ENCODE results near the gene POP4. TPM values are rescaled to one million over a fixed set of nuclear protein-coding genes. Genes with fewer than 3 reads are reported as not detected.

Gene POP4
- total and polyA plus RNA-seq, 2 donors (not counting 3 experiments of a cell fraction or from before 2014, with no cell fraction given), result 56.2 to 64.4 TPM

GRCh38 chr19:29569038-29569911 lies 36.8 kb upstream of the POP4 start:
- Histone ChIP-seq H3K36me3 (ENCODE audit: control insufficient read depth in 2 of 2, extremely low read depth in 1 of 2, insufficient read depth in 2 of 2, low read length in 2 of 2) (no peaks in the 10 kb centered on the region), H3K4me3 (replicated peaks in 1 of 3; ENCODE audit: insufficient read depth in 1 of 3, low read depth in 1 of 3, low read length in 3 of 3) (no peak overlapping the region), H3K4me1 (ENCODE audit: control insufficient read depth, extremely low read depth, insufficient read depth, low read length) (no peaks in the 10 kb centered on the region), H3K9me1 (replicated peaks; ENCODE audit: control insufficient read depth, extremely low read depth, insufficient read depth, low read length) (no peaks in the 10 kb centered on the region), H3K9me3 (replicated peaks; ENCODE audit: control insufficient read depth, insufficient read depth, low read length) (no peaks in the 10 kb centered on the region), H4K20me1 (replicated peaks; ENCODE audit: control insufficient read depth, extremely low read depth, insufficient read depth, low read length) (no peaks in the 10 kb centered on the region), H3K9ac (replicated peaks; ENCODE audit: extremely low read depth, insufficient read depth, low read length) (no peak overlapping the region), H3K27me3 (ENCODE audit: control insufficient read depth in 2 of 2, insufficient read depth in 2 of 2, low read length in 2 of 2) (no peaks in the 10 kb centered on the region), H3K4me2 (ENCODE audit: insufficient read depth, low read length) (no peak overlapping the region), H3K79me2 (ENCODE audit: control insufficient read depth, insufficient read depth, low read length) (no peaks in the 10 kb centered on the region), H3K27ac (ENCODE audit: insufficient read depth, low read depth, low read length) (no peak overlapping the region), H2AFZ (ENCODE audit: low read depth, low read length) (no peak overlapping the region)
- POLR2A ChIA-PET, result no interaction called here
- dilution Hi-C loops (cut with MboI; ENCODE audit: extremely low pct_ligation_motif_present, low sequenced_read_pairs), result no loop called here
- DNase-seq (ENCODE audit: low read depth, low spot score) (no peak), FAIRE-seq (no peak)
- intact Hi-C loops (cut with micrococcal nuclease), result no loop called here
- no TSS peak for BruUV-seq (replicated peaks)
- CTCF ChIA-PET, result no interaction called here
- no peak for TF ChIP-seq GATA2 (IDR thresholded peaks at IDR 0.05; ENCODE audit: insufficient read depth, insufficient read length, low read depth, low read length)
- TF ChIP-seq EZH2 (IDR thresholded peaks at IDR 0.05; ENCODE audit: borderline replicate concordance, low read depth, low read length, severe bottlenecking), result no peak
- TF ChIP-seq FOS (IDR thresholded peaks at IDR 0.05; ENCODE audit: borderline replicate concordance, insufficient read depth, low read length), result no peak
- TF ChIP-seq POLR2A (IDR thresholded peaks at IDR 0.05; ENCODE audit: low read depth, low read length), result no peak
- TF ChIP-seq MYC (IDR thresholded peaks at IDR 0.05; ENCODE audit: low read depth, low read length), result no peak
- no peak for TF ChIP-seq JUN (IDR thresholded peaks at IDR 0.05; ENCODE audit: borderline replicate concordance, insufficient read depth, insufficient read length, low read depth)
- TF ChIP-seq CTCF (IDR thresholded peaks at IDR 0.05; ENCODE audit: extremely low read depth in 1 of 2, insufficient read depth in 1 of 2, low read depth in 1 of 2, low read length in 2 of 2), result no peak
- no peak for TF ChIP-seq POLR2AphosphoS5 (IDR thresholded peaks at IDR 0.05; ENCODE audit: insufficient read depth, low read depth, low read length)
